Hematopoietic multipotent progenitor cell (in vitro differentiated cells): Measurements from ENCODE around the gene REV3L. TPM values are rescaled to one million over a fixed set of nuclear protein-coding genes. Genes with fewer than 3 reads are reported as not detected.

Experiments used
- total RNA-seq: library from RNA; depleted of rRNA; stranded (reverse); fragments of >200 nt; gene quantifications from one replicate; pipeline ENCODE4 v1.2.3, GENCODE V29; 2012

Gene REV3L
- total RNA-seq, 1 donor: 11.3 TPM

Other genes with a start within 250 kb of the REV3L start
- 22.1 TPM for gene TRAF3IP2, start 122.7 kb upstream of the REV3L start, total RNA-seq